ENCODE results near the gene HSPBP1. TPM values are rescaled to one million over a fixed set of nuclear protein-coding genes. Genes with fewer than 3 reads are reported as not detected.

Gene HSPBP1
- total and polyA plus RNA-seq, 2 donors (not counting 3 experiments of a cell fraction or from before 2014, with no cell fraction given): 30.4 to 47.5 TPM

GRCh38 chr19:55213547-55213946, 66.4 kb downstream of the HSPBP1 start:
- dilution Hi-C loops (cut with MboI; ENCODE audit: extremely low pct_ligation_motif_present, low sequenced_read_pairs): no loop called here
- ChIA-PET POLR2A (no interaction called here), CTCF (no interaction called here)
- Histone ChIP-seq H3K4me3 (replicated peaks in 1 of 3; ENCODE audit: insufficient read depth in 1 of 3, low read depth in 1 of 3, low read length in 3 of 3) (no peak overlapping the region), H3K9me3 (replicated peaks; ENCODE audit: control insufficient read depth, insufficient read depth, low read length) (no peaks in the 10 kb centered on the region), H2AFZ (ENCODE audit: low read depth, low read length) (no peak overlapping the region), H3K4me1 (ENCODE audit: control insufficient read depth, extremely low read depth, insufficient read depth, low read length) (peaks cover 23% of the 10 kb centered on the region), H3K9me1 (replicated peaks; ENCODE audit: control insufficient read depth, extremely low read depth, insufficient read depth, low read length) (no peaks in the 10 kb centered on the region), H3K4me2 (ENCODE audit: insufficient read depth, low read length) (no peak overlapping the region), H3K27ac (ENCODE audit: insufficient read depth, low read depth, low read length) (no peak overlapping the region), H3K9ac (replicated peaks; ENCODE audit: extremely low read depth, insufficient read depth, low read length) (no peak overlapping the region), H4K20me1 (replicated peaks; ENCODE audit: control insufficient read depth, extremely low read depth, insufficient read depth, low read length) (no peaks in the 10 kb centered on the region), H3K27me3 (ENCODE audit: control insufficient read depth in 2 of 2, insufficient read depth in 2 of 2, low read length in 2 of 2) (no peaks in the 10 kb centered on the region), H3K79me2 (ENCODE audit: control insufficient read depth, insufficient read depth, low read length) (no peaks in the 10 kb centered on the region), H3K36me3 (ENCODE audit: control insufficient read depth in 2 of 2, extremely low read depth in 1 of 2, insufficient read depth in 2 of 2, low read length in 2 of 2) (no peaks in the 10 kb centered on the region)
- no peak for TF ChIP-seq JUN (IDR thresholded peaks at IDR 0.05; ENCODE audit: borderline replicate concordance, insufficient read depth, insufficient read length, low read depth)
- no peak for TF ChIP-seq GATA2 (IDR thresholded peaks at IDR 0.05; ENCODE audit: insufficient read depth, insufficient read length, low read depth, low read length)
- TF ChIP-seq MYC (IDR thresholded peaks at IDR 0.05; ENCODE audit: low read depth, low read length): no peak
- no peak for TF ChIP-seq POLR2A (IDR thresholded peaks at IDR 0.05; ENCODE audit: low read depth, low read length)
- no peak for TF ChIP-seq CTCF (IDR thresholded peaks at IDR 0.05; ENCODE audit: extremely low read depth in 1 of 2, insufficient read depth in 1 of 2, low read depth in 1 of 2, low read length in 2 of 2)
- TF ChIP-seq POLR2AphosphoS5 (IDR thresholded peaks at IDR 0.05; ENCODE audit: insufficient read depth, low read depth, low read length): no peak
- no peak for TF ChIP-seq MAX (IDR thresholded peaks at IDR 0.05; ENCODE audit: insufficient read depth, insufficient read length)
- TF ChIP-seq EZH2 (IDR thresholded peaks at IDR 0.05; ENCODE audit: borderline replicate concordance, low read depth, low read length, severe bottlenecking): no peak
- TF ChIP-seq FOS (IDR thresholded peaks at IDR 0.05; ENCODE audit: borderline replicate concordance, insufficient read depth, low read length): no peak
- no TSS peak for BruUV-seq (replicated peaks)
- DNase-seq (ENCODE audit: low read depth, low spot score) (no peak), FAIRE-seq (no peak)
- intact Hi-C loops (cut with micrococcal nuclease): no loop called here
